ENCODE results near the gene CLIP3.
"Not testable (repeated sequence)": the region's sequence is repeated elsewhere in the genome, so short reads cannot be mapped to it uniquely, and the experiment has no call there.

CLIP3 gene

DNA sequence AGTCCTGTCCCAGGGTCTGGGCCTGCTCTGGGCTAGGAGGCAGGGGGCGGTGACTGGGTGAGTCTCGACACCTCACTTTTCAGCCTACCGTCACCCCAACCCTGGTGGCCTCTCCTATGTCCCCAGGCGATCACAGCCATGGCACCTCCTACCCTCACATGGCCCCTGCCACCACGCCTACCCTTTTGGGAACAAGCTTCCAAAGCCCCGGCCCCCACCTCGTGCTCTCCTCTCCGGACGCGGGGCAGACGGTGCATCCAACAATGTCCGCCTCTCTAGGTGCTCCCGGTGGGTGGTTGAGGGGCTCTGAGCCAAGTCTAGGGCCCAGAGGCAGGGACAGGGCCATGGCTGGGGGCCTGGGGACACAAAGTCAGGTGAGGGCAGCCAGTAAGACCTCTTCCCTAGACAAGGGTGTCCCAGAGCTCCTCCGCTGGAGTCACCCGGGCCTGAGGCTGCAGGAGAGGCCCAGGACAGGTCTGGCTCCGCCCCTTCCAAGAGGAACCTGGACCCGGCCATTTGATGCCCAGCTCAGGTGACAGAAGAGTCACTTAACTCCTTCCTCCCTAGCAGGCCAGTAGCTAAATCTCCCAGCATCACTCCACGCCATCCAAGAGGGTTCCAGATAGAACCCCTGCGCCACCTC, 24.2 kb downstream of the CLIP3 start, which contains the start of gene SYNE4:
TSS of gene SYNE4 (minus strand) at position 478 of the 643 bp plus-strand sequence. CDS start at position 346, 132 bp downstream.
- DNase-seq, result no peak

DNA sequence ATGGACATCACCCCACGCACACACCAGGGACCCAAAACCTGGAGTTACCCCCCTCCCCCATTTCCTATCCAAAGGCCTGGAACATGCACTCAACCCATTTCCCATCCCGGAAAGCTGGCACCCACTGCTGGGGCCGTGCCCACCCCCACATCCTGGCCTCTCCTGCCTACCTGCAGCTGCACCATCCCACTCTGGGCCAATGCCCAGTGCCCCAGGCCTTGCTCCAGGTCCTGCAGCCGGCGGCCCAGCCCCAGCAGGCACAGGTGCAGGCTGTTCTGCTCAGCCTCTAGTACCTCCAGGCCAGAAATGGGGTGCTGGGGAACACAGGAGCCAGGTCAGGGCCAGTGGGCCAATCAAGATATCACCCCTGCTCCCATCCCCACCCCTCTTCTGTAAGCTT, 25.7 kb downstream of the CLIP3 start:
- no peak for DNase-seq

DNA sequence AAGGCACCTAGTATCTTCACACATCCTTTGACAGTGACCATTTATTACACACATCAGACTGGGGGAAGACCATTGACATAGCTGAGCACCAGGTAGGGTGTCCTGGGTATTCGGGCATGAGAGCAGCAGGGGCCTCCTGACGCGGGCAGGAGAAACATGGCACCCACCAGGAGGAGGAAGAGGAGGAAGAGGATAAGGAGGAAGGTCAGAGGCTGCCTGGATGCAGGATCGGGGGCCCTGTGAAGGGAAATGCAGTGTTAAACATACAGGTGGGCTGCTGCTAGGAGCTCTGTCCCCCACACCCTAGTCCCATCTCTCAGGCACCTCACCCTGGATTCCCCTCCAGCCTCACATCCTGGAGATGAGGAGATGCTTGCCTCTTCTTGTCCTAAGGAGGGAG, 29.4 kb downstream of the CLIP3 start:
- DNase-seq, result no peak

DNA sequence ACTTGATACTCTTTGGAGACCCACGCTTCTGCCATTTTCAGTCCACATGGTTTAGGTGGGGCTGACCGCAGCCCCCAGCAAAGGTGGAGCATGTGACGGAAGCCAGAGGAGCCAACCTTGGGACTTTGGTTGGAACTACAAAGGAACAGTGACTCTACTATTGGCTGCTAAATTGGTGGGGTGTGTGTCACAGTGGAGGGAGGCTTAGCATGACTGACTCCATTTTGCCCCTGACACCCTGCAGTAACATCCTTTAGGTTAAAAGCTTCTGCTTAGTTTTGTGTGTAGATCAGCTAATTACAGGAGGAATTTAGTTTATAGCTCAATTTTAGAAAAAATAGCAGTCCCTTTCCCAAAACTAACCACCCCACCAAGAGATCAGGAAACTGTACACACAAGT, 31.1 kb downstream of the CLIP3 start:
- no peak for DNase-seq

GRCh38 chr19:35996777-35997176, 35.9 kb downstream of the CLIP3 start:
- no peak for DNase-seq

DNA sequence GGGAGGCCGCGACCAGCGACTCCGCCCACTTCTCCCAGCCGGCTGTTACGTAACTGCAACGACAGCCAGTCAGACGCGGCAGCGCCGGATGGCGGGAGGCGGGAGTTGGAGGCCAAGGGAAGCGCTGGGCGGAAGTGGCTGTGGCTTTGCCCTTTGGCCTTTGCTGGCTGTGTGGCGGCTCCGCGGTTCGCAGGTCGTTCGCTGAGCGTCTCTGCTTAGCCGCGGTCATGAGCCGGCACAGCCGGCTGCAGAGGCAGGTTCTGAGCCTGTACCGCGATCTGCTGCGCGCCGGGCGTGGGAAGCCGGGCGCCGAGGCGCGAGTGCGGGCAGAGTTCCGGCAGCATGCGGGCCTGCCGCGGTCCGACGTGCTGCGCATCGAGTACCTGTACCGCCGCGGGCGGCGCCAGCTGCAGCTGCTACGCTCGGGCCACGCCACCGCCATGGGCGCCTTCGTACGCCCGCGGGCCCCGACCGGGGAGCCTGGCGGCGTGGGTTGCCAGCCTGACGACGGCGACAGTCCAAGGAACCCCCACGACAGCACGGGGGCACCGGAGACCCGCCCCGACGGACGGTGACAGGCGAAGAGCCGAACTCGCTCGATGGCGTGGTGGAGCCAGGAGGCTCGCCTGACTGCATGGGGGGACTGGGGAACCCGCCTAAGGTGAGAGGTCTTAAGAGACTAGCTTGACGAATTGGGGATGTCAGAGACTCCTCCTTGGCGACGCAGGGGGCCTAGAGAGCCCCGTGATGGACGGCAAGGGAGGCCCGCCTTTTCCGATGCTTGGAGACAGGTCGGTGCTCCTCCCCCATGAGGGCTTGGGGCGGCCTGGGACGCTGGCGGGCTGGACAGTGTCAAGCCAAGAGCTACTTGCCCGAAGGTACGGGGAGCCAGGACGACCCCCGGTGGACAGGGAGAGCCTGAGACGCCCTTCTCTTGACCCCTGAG, 37.4 kb downstream of the CLIP3 start, which contains the start of gene SDHAF1:
TSS of gene SDHAF1 (plus strand) at position 141 of the 946 bp plus-strand sequence. CDS start at position 228, 87 bp downstream.
- peak; percentile 91 to 93 for DNase-seq

GRCh38 chr19:35993923-35994598, 38.6 kb downstream of the CLIP3 start:
- DNase-seq, result no peak

DNA sequence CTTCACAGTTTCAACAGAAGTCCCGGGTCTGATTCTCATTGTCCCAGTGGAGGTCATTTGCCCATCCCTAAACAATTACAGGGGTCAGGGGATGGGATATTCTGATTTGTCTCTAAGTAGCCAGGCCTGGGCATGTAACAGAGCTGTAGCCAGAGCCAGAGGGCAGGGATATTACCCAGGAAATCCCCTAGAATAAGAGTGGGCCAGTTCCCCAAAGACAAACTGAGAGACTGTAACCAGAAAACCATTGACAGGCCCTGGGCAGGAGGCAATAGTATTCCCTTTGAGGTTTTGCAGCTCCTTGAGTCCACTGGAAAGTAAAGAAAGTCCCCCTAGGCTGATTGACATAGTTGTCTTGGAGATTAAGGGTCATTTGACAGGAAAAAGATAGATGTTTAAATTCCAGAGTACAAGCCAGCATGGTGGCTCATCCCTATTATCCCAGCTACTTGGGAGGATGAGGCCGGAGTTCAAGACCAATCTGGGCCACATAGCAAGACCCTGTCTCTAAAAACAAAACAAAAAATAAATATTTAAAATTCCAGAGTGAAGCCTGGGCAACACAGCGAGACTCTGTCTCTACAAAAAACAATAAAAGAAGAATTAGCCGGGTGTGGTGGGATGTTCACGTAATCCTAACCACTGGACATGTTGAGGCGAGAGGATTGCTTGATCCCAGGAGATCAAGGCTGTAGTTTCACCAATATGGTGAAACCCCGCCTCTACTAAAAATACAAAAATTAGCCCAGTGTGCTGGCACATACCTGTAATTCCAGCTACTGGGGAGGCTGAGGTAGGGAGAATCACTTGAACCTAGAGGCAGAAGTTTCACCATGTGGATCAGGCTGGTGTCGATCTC, 39.5 kb downstream of the CLIP3 start:
- no peak for DNase-seq

- no peak for DNase-seq
Measured at GRCh38 chr19:35991731-35992450, 40.8 kb downstream of the CLIP3 start.

GRCh38 chr19:35990771-35991730, 41.6 kb downstream of the CLIP3 start:
- DNase-seq, result no peak

- DNase-seq, result no peak
Measured at GRCh38 chr19:35990156-35990555, 42.5 kb downstream of the CLIP3 start.

- no peak for DNase-seq
Measured at GRCh38 chr19:35988824-35989223, 43.8 kb downstream of the CLIP3 start.

DNA sequence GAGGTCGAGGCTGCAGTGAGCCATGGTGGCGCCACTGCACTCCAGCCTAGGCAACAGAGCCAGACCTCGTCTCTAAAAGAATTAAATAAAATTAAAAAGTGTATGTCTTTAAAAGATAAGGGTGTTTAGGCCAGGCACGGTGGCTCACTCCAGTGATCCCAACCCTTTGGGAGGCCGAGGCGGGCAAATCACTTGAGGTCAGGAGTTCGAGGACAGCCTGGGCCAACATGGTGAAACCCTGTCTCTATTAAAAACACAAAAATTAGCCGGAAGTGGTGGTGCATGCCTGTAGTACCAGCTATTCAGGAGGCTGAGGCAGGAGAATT, 45.1 kb downstream of the CLIP3 start:
- DNase-seq, result no peak

DNA sequence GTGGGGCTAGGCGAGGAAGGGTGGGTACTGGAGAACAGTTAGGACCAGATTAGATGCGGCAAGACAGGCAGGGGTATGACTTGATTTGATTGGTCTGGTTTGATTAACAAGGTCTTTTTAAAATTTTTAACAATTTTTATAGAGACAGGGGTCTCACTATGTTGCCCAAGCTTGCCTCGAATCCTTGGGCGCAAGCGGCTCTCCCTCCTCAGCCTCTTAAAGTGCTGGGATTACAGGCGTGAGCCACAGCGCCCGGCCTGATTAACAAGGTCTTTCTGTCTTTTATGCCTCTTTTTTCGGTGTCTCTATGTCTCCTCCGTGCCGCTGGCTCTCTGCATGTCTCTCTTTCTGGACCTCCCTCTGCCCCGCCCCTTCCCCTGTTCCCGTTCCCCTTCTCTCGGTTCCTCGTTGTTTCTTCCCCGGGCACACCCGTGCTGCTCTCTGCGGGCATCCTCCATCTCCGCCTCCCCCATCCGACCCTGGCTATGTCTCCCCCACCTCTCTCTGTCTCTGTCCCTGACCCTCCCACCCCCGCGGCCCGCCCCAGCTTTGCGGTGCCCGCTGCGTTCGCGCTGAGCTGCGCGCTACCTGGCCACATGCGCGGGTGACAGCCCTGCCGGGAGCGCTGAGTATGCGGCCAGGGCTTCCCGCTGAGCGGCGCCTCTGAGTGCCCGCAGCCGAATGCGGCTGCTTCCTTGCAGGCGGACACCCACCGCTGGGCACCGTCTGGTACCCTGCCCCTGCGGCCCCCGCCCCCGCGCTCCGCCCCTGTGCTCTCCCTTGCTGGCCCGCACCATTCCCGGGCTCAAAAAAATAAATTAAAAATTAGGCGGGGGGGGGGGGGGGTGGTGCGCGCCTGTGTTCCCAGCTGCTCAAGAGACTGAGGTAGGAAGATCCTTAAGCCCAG, 45.8 kb downstream of the CLIP3 start:
- peak in 1 of 2 donors; percentile 20 for DNase-seq

- DNase-seq, result no peak
Measured at GRCh38 chr19:35986111-35986510, 46.6 kb downstream of the CLIP3 start.

- DNase-seq, result no peak
Measured at GRCh38 chr19:35983177-35983576, 49.5 kb downstream of the CLIP3 start.

GRCh38 chr19:35980997-35981396, 51.7 kb downstream of the CLIP3 start:
- not testable (repeated sequence) for DNase-seq

GRCh38 chr19:35978832-35979365, 53.8 kb downstream of the CLIP3 start:
- DNase-seq, result no peak

DNA sequence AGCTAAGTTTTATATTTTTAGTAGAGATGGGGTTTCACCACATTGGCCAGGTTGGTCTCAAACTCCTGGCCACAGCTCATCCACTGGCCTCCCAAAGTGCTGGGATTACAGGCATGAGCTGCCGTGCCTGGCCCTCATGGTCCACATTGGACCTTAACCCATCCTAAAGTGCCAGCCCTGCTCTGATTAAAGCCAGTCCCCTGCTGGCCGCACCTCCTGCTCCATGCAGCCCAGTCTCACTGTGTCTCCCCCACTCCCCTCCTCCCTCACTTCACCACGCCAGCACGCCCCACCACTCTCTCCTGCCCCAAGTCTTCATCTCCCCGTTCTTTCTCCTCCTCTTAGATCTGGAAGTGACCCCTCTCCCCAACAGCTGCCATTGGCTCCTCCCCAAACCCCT, 54.4 kb downstream of the CLIP3 start:
- no peak for DNase-seq

Measured in CD4-positive, alpha-beta T cell treated with Interferon alpha-2 for 1 hour (primary cell).